Type B pancreatic cell (in vitro differentiated cells): Measurements from ENCODE around the gene TPSG1. TPM values are rescaled to one million over a fixed set of nuclear protein-coding genes. Genes with fewer than 3 reads are reported as not detected.
"Not testable (repeated sequence)": the region's sequence is repeated elsewhere in the genome, so short reads cannot be mapped to it uniquely, and the experiment has no call there.

Experiments
- DNase-seq: peaks from one replicate; pipeline ENCODE4 v3.0.0; 2021; ENCODE audit warnings: mixed read lengths; ENCODE audit not compliant: unreplicated experiment; ENCODE audit errors: extremely low spot score
- H3K27ac Mint-ChIP-seq: 2 replicates; pipeline ENCODE4 v1.8.0; 2021; ENCODE audit warnings: mild to moderate bottlenecking, mixed read lengths
- H3K27me3 Mint-ChIP-seq: 2 replicates; pipeline ENCODE4 v1.8.0; 2021; ENCODE audit warnings: mixed read lengths
- H3K36me3 Mint-ChIP-seq: 2 replicates; pipeline ENCODE4 v1.8.0; 2021; ENCODE audit warnings: mixed read lengths
- H3K4me1 Mint-ChIP-seq: one replicate; pipeline ENCODE4 v1.8.0; 2021; ENCODE audit warnings: mixed read lengths; ENCODE audit not compliant: unreplicated experiment
- H3K4me3 Mint-ChIP-seq: 2 replicates; pipeline ENCODE4 v1.8.0; 2021; ENCODE audit warnings: mild to moderate bottlenecking, mixed read lengths
- H3K9me3 Mint-ChIP-seq: 2 replicates; pipeline ENCODE4 v1.8.0; 2021; ENCODE audit warnings: mixed read lengths
- total RNA-seq: library from RNA; stranded (reverse); gene quantifications from 2 replicates; pipeline ENCODE4 v1.2.1, GENCODE V29; 2021; ENCODE audit warnings: low replicate concordance
- TF ChIP-seq, protein P1 (sequence below): fragments of 200-600 bp; sonication (generic); conservative IDR thresholded peaks from 2 replicates; pipeline ENCODE4 v1.5.0; 2021; ENCODE audit warnings: antibody characterized with exemption, mild to moderate bottlenecking

Gene TPSG1
- total RNA-seq, 1 donor from 2014 or later: not detected

DNA sequence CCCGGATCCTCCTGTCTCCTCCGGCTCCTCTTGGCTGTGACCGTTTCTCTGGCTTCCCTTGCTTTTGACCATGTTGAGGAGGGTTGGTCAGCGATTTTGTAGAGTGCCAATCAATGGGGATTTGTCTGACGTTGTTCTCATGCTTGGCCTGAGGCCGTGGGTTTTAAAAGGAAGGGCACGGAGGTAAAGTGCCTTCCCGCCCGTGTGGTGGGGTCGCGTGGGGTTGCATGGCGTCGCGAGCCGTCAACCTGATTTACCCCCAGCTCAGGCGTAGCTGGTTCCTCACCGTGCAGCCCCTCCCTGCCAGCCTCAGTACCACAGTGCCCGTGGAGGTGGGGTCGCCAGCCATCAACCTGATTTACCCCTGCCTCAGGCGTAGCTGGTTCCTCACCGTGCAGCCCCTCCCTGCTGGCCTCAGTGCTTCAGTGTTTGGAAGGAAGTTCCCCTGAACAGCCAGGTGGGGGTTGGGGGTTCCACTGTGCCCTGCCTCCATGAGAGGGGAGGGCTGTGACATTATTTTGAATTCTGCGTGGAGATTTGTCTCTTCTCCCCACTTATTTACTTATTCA lies 20.5 kb upstream of the TPSG1 start:
- DNase-seq: no peak
- Mint-ChIP-seq H3K27ac (no peak overlapping the region), H3K27me3 (peaks cover 23% of the 10 kb centered on the region), H3K9me3 (no peaks in the 10 kb centered on the region), H3K4me1 (no peaks in the 10 kb centered on the region), H3K4me3 (no peak overlapping the region), H3K36me3 (no peaks in the 10 kb centered on the region)
- TF ChIP-seq, protein P1, sequence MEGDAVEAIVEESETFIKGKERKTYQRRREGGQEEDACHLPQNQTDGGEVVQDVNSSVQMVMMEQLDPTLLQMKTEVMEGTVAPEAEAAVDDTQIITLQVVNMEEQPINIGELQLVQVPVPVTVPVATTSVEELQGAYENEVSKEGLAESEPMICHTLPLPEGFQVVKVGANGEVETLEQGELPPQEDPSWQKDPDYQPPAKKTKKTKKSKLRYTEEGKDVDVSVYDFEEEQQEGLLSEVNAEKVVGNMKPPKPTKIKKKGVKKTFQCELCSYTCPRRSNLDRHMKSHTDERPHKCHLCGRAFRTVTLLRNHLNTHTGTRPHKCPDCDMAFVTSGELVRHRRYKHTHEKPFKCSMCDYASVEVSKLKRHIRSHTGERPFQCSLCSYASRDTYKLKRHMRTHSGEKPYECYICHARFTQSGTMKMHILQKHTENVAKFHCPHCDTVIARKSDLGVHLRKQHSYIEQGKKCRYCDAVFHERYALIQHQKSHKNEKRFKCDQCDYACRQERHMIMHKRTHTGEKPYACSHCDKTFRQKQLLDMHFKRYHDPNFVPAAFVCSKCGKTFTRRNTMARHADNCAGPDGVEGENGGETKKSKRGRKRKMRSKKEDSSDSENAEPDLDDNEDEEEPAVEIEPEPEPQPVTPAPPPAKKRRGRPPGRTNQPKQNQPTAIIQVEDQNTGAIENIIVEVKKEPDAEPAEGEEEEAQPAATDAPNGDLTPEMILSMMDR: no peak

DNA sequence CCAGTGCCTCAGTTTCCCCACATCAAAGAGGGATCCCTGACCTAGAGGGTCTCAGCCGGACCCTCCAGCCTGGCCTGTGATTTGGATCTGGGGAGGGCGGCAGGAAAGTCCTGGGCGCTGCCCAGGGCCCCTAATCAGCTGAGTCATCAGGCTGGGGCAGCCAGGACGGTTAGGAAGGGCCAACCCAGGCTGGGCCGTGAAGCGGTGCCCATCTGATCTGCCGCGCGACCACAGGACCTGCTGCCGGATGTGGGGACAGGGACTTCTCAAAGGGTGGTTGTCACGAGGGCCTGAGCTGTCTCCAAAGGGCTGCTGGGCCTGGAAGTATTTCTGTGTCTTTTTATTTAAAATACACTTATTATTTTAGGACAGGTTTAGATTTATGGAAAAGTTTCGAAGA lies 19.8 kb upstream of the TPSG1 start:
- Mint-ChIP-seq H3K4me3 (no peak overlapping the region), H3K9me3 (no peaks in the 10 kb centered on the region), H3K36me3 (no peaks in the 10 kb centered on the region), H3K27me3 (peaks cover 23% of the 10 kb centered on the region), H3K27ac (no peak overlapping the region), H3K4me1 (no peaks in the 10 kb centered on the region)
- DNase-seq: no peak
- TF ChIP-seq, protein P1: no peak

- not testable (repeated sequence) for H3K27ac Mint-ChIP-seq
These were observed 19.1 kb upstream of the TPSG1 start for GRCh38 chr16:1243907-1244850.

GRCh38 chr16:1243363-1243762 lies 18.3 kb upstream of the TPSG1 start:
- not testable (repeated sequence) for DNase-seq, H3K36me3 Mint-ChIP-seq, H3K9me3 Mint-ChIP-seq, H3K4me1 Mint-ChIP-seq, H3K4me3 Mint-ChIP-seq, H3K27ac Mint-ChIP-seq
- H3K27me3 Mint-ChIP-seq: peaks cover 25% of the 10 kb centered on the region

More at GRCh38 chr16:1243907-1244850, 19.1 kb upstream of the TPSG1 start:
- H3K4me1 Mint-ChIP-seq, H3K36me3 Mint-ChIP-seq, H3K9me3 Mint-ChIP-seq, DNase-seq, H3K4me3 Mint-ChIP-seq: not testable (repeated sequence)
- peaks cover 23% of the 10 kb centered on the region for H3K27me3 Mint-ChIP-seq

DNA sequence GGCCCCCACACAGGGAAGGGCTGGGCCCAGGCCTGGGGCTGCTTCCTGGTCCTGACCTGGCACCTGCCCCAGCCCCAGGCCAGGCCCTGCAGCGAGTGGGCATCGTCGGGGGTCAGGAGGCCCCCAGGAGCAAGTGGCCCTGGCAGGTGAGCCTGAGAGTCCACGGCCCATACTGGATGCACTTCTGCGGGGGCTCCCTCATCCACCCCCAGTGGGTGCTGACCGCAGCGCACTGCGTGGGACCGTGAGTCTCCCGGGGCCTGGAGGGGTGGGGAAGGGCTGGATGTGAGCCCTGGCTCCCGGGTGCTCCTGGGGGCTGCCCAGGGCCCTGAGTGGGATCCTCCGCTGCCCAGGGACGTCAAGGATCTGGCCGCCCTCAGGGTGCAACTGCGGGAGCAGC lies 16.0 kb upstream of the TPSG1 start:
- not testable (repeated sequence) for H3K4me3 Mint-ChIP-seq, H3K36me3 Mint-ChIP-seq, H3K4me1 Mint-ChIP-seq, H3K27ac Mint-ChIP-seq, H3K9me3 Mint-ChIP-seq, DNase-seq
- H3K27me3 Mint-ChIP-seq: peaks cover 12% of the 10 kb centered on the region

GRCh38 chr16:1240436-1240835 lies 15.4 kb upstream of the TPSG1 start, which contains the start of gene TPSAB1:
TSS of gene TPSAB1 (plus strand) at chr16:1240705. CDS start at chr16:1240939, 234 bp downstream.
- not testable (repeated sequence) for H3K4me1 Mint-ChIP-seq, H3K9me3 Mint-ChIP-seq, DNase-seq, H3K27ac Mint-ChIP-seq, H3K27me3 Mint-ChIP-seq, H3K4me3 Mint-ChIP-seq, H3K36me3 Mint-ChIP-seq

DNA sequence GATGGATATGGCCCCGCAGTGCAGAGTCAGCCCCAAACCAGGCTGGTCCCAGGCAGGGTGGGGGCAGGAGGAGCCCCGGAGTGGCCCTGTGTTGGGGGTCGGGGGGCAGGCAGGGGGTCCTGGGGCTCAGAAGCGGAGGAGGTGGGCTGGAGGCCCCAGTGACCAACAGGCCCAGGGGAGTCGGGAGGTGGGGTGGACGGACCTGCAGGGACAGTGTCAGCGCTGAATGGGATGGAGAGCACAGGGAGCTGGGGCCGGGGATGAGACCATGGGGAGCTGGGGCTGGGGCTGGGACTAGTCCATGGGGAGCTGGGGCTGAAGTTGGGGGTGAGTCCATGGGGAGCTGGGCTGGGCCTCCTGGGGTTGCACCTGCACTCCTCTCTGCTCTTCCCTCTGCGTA lies 14.5 kb upstream of the TPSG1 start:
- DNase-seq, H3K27me3 Mint-ChIP-seq, H3K9me3 Mint-ChIP-seq, H3K4me1 Mint-ChIP-seq, H3K27ac Mint-ChIP-seq, H3K36me3 Mint-ChIP-seq, H3K4me3 Mint-ChIP-seq: not testable (repeated sequence)

DNA sequence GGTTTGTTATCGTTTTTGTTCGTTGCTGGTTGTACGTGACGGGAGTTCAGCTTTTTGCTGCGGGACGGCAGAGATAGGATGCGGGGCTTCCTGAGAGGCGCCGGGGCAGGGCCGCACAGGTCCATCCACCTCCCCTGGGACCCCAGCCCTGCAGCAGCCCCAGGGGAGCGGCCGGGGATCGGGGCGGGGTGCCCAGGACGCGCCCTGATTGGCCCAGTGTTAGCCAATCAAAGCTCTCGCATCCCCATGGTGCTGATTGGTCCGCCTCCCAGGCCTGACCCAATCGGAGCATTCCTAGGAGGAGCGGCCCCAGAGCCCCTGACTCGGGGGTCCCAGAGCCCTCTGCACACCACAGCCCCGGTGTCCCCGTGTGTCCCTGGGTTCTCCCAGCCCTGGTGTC lies 13.8 kb upstream of the TPSG1 start:
- not testable (repeated sequence) for H3K36me3 Mint-ChIP-seq, H3K4me1 Mint-ChIP-seq, DNase-seq, H3K9me3 Mint-ChIP-seq, H3K27me3 Mint-ChIP-seq, H3K4me3 Mint-ChIP-seq, H3K27ac Mint-ChIP-seq
